ENCODE results near the gene RUNDC1. TPM values are rescaled to one million over a fixed set of nuclear protein-coding genes. Genes with fewer than 3 reads are reported as not detected.

Gene RUNDC1
- total RNA-seq, 1 experiment from 2014 or later: 13.4 TPM

DNA sequence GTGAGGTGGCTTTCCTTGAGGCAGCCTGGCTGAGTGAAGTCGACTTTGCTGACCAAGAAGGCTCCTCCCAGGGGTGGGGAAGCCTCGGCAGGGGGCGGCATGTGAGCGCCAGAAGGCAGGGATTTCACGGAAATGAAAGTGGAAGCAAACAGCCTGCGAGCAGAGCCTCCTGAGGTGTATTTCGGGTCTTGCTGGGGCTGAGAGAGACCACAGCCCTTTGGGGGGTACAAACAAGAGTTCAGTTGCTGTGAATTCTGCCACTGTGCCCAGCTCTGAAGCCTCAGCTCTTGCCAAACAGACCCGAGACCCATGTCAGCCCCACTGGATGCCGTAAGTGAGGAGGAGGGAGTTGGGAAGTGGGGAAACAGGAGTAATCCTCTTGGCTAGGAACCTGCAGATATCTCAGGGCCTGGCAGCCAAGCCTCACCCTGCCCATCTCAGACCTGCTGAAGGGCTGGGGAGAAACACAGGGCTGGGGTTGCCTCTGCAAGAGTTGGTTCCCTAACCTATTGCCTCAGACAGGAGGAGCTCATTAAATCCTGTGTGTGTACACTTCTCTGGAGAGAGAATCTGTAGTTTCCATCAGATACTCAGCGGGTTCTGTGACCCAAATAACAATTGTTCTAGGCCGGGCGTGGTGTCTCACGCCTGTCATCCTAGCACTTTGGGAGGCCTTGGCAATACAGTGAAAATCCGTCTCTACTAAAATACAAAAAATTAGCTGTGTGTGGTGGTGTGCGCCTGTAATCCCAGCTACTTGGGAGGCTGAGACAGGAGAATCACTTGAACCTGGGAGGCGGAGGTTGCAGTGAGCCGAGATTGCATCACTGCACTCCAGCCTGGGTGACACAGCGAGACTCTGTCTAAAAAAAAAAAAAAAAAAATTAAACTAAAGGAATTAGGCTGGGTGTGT, 26.5 kb downstream of the RUNDC1 start, which contains the start of gene IFI35:
TSS of gene IFI35 (plus strand) at position 146 of the 913 bp plus-strand sequence. CDS start at position 310, 164 bp downstream.
- H3K36me3 Mint-ChIP-seq (ENCODE audit: insufficient read depth, unreplicated experiment): peaks cover 34% of the 10 kb centered on the region
- DNase-seq (ENCODE audit: unreplicated experiment): peak; percentile 86
- H3K4me3 Mint-ChIP-seq (ENCODE audit: unreplicated experiment): peak within 1 kb of the TSS; percentile 96
- ChIA-PET POLR2A (interaction anchor here (0.6 to 3.4 kb wide), 12 partner anchors 9 to 412 kb away, joined by 3 to 37 read pairs (median 4); partner anchors contain the start of genes BECN1, NBR1, RND2 and RPL27), CTCF (interaction anchor here (1.0 kb wide), 1 partner anchor 12 kb away, joined by 3 read pairs; no protein-coding TSS in a partner anchor)
- BruUV-seq (replicated peaks): no TSS peak
- H3K27me3 Mint-ChIP-seq (ENCODE audit: insufficient read depth, unreplicated experiment): no peaks in the 10 kb centered on the region
- peaks cover 11% of the 10 kb centered on the region for H3K4me1 Mint-ChIP-seq (ENCODE audit: insufficient read depth, unreplicated experiment)
- intact Hi-C loops (cut with micrococcal nuclease): loop anchor here (5.0 kb wide), 1 partner anchor 165 kb away; the partner anchor contains the start of gene NBR1
- H3K9me3 Mint-ChIP-seq (ENCODE audit: unreplicated experiment): no peaks in the 10 kb centered on the region
- TF ChIP-seq, protein P1, sequence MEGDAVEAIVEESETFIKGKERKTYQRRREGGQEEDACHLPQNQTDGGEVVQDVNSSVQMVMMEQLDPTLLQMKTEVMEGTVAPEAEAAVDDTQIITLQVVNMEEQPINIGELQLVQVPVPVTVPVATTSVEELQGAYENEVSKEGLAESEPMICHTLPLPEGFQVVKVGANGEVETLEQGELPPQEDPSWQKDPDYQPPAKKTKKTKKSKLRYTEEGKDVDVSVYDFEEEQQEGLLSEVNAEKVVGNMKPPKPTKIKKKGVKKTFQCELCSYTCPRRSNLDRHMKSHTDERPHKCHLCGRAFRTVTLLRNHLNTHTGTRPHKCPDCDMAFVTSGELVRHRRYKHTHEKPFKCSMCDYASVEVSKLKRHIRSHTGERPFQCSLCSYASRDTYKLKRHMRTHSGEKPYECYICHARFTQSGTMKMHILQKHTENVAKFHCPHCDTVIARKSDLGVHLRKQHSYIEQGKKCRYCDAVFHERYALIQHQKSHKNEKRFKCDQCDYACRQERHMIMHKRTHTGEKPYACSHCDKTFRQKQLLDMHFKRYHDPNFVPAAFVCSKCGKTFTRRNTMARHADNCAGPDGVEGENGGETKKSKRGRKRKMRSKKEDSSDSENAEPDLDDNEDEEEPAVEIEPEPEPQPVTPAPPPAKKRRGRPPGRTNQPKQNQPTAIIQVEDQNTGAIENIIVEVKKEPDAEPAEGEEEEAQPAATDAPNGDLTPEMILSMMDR (IDR thresholded peaks at IDR 0.05; ENCODE audit: unreplicated experiment): no peak
- H3K27ac Mint-ChIP-seq (ENCODE audit: low read depth, unreplicated experiment): peak within 1 kb of the TSS; percentile 98

DNA sequence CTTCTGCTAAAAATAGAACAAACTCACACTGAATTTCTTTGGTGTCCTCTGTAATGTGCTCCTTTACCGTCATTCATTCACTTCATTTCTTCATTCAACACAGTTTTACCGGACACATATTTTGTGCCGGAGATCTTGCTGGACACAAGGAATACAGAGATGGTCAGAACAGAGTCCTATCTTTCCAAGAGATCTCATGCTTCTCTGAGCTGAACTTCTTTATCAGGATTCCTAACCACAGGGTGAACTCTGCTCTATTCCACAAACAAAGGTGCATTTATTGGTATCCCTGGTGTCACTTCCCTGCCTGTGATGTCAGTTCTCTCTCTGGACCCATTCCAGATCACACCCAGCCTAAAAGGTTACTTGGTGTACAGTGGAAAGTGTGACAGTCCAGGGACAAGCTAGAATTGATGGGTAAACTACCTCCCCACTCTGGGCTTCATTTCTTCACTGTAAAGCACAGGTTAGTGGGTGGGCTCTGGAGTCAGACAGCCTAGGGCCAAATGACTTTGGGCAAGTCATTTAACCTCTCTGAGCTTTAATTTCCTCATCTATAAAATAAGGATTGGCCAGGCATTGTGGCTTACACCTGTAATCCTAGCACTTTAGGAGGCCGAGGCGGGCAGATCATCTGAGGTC, 30.4 kb downstream of the RUNDC1 start:
- Mint-ChIP-seq H3K9me3 (ENCODE audit: unreplicated experiment) (no peaks in the 10 kb centered on the region), H3K4me3 (ENCODE audit: unreplicated experiment) (no peak overlapping the region), H3K27ac (ENCODE audit: low read depth, unreplicated experiment) (no peak overlapping the region), H3K4me1 (ENCODE audit: insufficient read depth, unreplicated experiment) (peaks cover 6% of the 10 kb centered on the region), H3K27me3 (ENCODE audit: insufficient read depth, unreplicated experiment) (no peaks in the 10 kb centered on the region), H3K36me3 (ENCODE audit: insufficient read depth, unreplicated experiment) (peaks cover 22% of the 10 kb centered on the region)
- ChIA-PET CTCF (interaction anchor here (0.6 kb wide), 1 partner anchor 13 kb away, joined by 4 read pairs; no protein-coding TSS in a partner anchor), POLR2A (interaction anchor here (0.7 to 4.1 kb wide), 4 partner anchors 10 to 574 kb away, joined by 3 to 25 read pairs (median 10); partner anchors contain the start of genes RPL27 and VAT1)
- BruUV-seq (replicated peaks): no TSS peak
- no peak for DNase-seq (ENCODE audit: unreplicated experiment)
- intact Hi-C loops (cut with micrococcal nuclease): no loop called here
- TF ChIP-seq, protein P1 (IDR thresholded peaks at IDR 0.05; ENCODE audit: unreplicated experiment): no peak

DNA sequence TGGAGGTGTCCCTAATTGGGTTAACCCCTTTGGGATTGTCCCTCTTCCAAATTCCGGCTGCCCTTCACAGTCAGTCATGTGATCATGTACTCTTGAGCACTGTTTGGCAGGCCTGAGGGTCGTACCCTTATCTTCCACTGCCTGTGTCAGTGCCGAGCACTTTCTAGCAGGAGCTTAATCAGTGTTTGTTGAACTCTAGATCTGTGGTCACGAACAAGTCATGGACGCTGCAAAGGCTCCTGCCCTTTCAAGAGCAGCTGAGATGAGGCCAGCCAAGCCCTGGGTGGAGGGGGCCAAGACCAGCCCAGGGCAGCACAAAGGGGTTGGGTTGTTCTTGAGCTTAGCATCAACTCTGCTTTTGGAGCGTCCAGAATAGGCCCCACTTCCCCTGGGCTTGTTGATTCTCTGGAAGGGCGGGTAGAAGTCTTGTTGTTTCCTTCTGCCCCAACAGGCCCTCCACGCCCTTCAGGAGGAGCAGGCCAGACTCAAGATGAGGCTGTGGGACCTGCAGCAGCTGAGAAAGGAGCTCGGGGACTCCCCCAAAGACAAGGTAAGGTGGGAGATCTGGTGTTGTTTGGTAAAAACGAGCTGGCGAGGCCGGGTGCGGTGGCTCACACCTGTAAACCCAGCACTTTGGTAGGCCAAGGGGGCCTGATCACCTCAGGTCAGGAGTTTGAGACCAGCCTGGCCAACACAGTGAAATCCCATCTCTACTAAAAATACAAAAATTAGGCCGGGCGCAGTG, 31.5 kb downstream of the RUNDC1 start:
- H3K36me3 Mint-ChIP-seq (ENCODE audit: insufficient read depth, unreplicated experiment): peaks cover 31% of the 10 kb centered on the region
- POLR2A ChIA-PET: interaction anchor here (1.5 to 4.1 kb wide), 4 partner anchors 10 to 13 kb away, joined by 5 to 25 read pairs (median 10); partner anchors contain the start of genes RPL27 and VAT1
- no TSS peak for BruUV-seq (replicated peaks)

More for the DNA sequence above, 31.5 kb downstream of the RUNDC1 start:
- peaks cover 6% of the 10 kb centered on the region for H3K4me1 Mint-ChIP-seq (ENCODE audit: insufficient read depth, unreplicated experiment)
- intact Hi-C loops (cut with micrococcal nuclease): no loop called here
- no peak overlapping the region for H3K27ac Mint-ChIP-seq (ENCODE audit: low read depth, unreplicated experiment)
- H3K4me3 Mint-ChIP-seq (ENCODE audit: unreplicated experiment): no peak overlapping the region
- CTCF ChIA-PET: interaction anchor here (0.6 kb wide), 1 partner anchor 116 kb away, joined by 3 read pairs; no protein-coding TSS in a partner anchor
- H3K9me3 Mint-ChIP-seq (ENCODE audit: unreplicated experiment): no peaks in the 10 kb centered on the region
- H3K27me3 Mint-ChIP-seq (ENCODE audit: insufficient read depth, unreplicated experiment): no peaks in the 10 kb centered on the region
- no peak for DNase-seq (ENCODE audit: unreplicated experiment)
- TF ChIP-seq, protein P1 (IDR thresholded peaks at IDR 0.05; ENCODE audit: unreplicated experiment): no peak
